Endodermal cell (in vitro differentiated cells): ENCODE measurements around the gene NKD1. TPM values are rescaled to one million over a fixed set of nuclear protein-coding genes. Genes with fewer than 3 reads are reported as not detected.

ENCODE experiments used
- DNase-seq: peaks from one replicate; pipeline ENCODE4 v3.0.0-alpha.2; 2017
- H3K27ac ChIP-seq: 2 replicates; pipeline ENCODE4 v1.5.1; 2013; ENCODE audit warnings: mild to moderate bottlenecking, low read depth, low read length, moderate library complexity
- H3K27me3 ChIP-seq: 2 replicates; pipeline ENCODE4 v1.6.1; 2013; ENCODE audit warnings: mild to moderate bottlenecking, low read length, moderate library complexity; ENCODE audit not compliant: insufficient read depth, control insufficient read depth, poor library complexity, severe bottlenecking
- H3K36me3 ChIP-seq: 2 replicates; pipeline ENCODE4 v1.7.0; 2013; ENCODE audit warnings: mild to moderate bottlenecking, low read length, moderate library complexity; ENCODE audit not compliant: control insufficient read depth, insufficient read depth
- H3K4me1 ChIP-seq: one replicate; pipeline ENCODE4 v1.7.0; 2013; ENCODE audit warnings: low read length; ENCODE audit not compliant: control insufficient read depth, insufficient read depth
- H3K4me3 ChIP-seq: 2 replicates; pipeline ENCODE4 v1.5.1; 2013; ENCODE audit warnings: mild to moderate bottlenecking, low read length, moderate library complexity
- H3K9ac ChIP-seq: 2 replicates; pipeline ENCODE4 v1.6.1; 2013; ENCODE audit warnings: mild to moderate bottlenecking, low read length, moderate library complexity; ENCODE audit not compliant: poor library complexity, severe bottlenecking; ENCODE audit errors: extremely low read depth
- H3K9me3 ChIP-seq: 2 replicates; pipeline ENCODE4 v1.6.1; 2013; ENCODE audit warnings: mild to moderate bottlenecking, low read length, moderate library complexity; ENCODE audit not compliant: control insufficient read depth
- H3K27ac Mint-ChIP-seq: 2 replicates; pipeline ENCODE4 v1.8.0; 2020; ENCODE audit warnings: mixed read lengths
- H3K27me3 Mint-ChIP-seq: 2 replicates; pipeline ENCODE4 v1.8.0; 2021; ENCODE audit warnings: mild to moderate bottlenecking, mixed read lengths; ENCODE audit not compliant: insufficient read depth
- H3K36me3 Mint-ChIP-seq: 2 replicates; pipeline ENCODE4 v1.8.0; 2020; ENCODE audit warnings: low read depth, mixed read lengths
- H3K4me1 Mint-ChIP-seq: 2 replicates; pipeline ENCODE4 v1.8.0; 2020; ENCODE audit warnings: mixed read lengths
- H3K4me3 Mint-ChIP-seq: 2 replicates; pipeline ENCODE4 v1.8.0; 2020; ENCODE audit warnings: mild to moderate bottlenecking, moderate library complexity, mixed read lengths
- H3K9me3 Mint-ChIP-seq: 2 replicates; pipeline ENCODE4 v1.8.0; 2020; ENCODE audit warnings: mild to moderate bottlenecking, mixed read lengths
- CTCF ChIP-seq: fragments of 200-600 bp; sonication (generic); conservative IDR thresholded peaks from 2 replicates; pipeline ENCODE4 v1.5.0; 2021; ENCODE audit warnings: antibody characterized with exemption, mild to moderate bottlenecking
- WGBS, 2 experiments: methylation state at CpG; one replicate each; pipeline versions ENCODE4 v1.1.5 to v1.1.7; 2013; ENCODE audit warnings: missing lambda C conversion rate in 2 of 2, mixed read lengths in 1 of 2; ENCODE audit not compliant: insufficient coverage in 1 of 2, insufficient read length in 1 of 2; 5-methylcytosine and 5-hydroxymethylcytosine counted together
- total RNA-seq, 2 donors: library from RNA; stranded (reverse); fragmentation: NEBNext Ultra II Directional in 1 of 2; extraction: Animal tissue kit (Norgen Biotek cat#: 25700) in 1 of 2; gene quantifications; 2 replicates in 1 of 2; 3 replicates in 1 of 2; pipeline ENCODE4 v1.2.1, GENCODE V29; 2021

The NKD1 gene
- total RNA-seq, 2 donors from 2014 or later: 7.0 to 9.5 TPM

DNA sequence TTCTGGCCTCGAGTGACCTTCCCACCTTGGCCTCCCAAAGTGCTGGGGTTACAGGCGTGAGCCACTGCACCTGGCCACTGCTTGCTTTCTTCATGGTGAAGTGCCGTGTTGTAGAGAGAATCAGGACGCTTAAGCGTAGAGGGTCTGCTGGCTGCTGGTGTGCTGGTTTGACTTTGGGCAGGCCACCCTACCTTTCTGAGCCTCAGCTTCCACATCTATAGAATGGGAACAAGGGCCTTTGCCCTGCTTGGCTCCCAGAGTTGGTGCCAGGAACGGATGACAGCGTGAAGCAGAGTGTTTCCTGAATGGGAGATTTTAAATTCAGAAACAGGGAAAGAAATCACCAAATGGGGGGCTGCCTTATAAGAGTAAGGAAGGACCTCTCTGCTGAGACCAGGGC is 60.9 kb downstream of the NKD1 start:
- WGBS, 2 experiments: 95 to 100% methylated on average over 6 to 7 of the region's 7 CpGs
- Histone ChIP-seq H3K9me3 (no peaks in the 10 kb centered on the region), H3K4me1 (no peaks in the 10 kb centered on the region), H3K9ac (no peak overlapping the region), H3K27ac (no peak overlapping the region), H3K36me3 (peaks cover 4% of the 10 kb centered on the region), H3K4me3 (no peak overlapping the region), H3K27me3 (no peaks in the 10 kb centered on the region)
- no peak for DNase-seq
- Mint-ChIP-seq H3K27ac (no peak overlapping the region), H3K4me1 (peaks cover 12% of the 10 kb centered on the region), H3K9me3 (no peaks in the 10 kb centered on the region), H3K27me3 (no peaks in the 10 kb centered on the region), H3K36me3 (no peaks in the 10 kb centered on the region), H3K4me3 (no peak overlapping the region)
- no peak for TF ChIP-seq CTCF

GRCh38 chr16:50609471-50609870 is 61.3 kb downstream of the NKD1 start:
- H3K4me3 Mint-ChIP-seq: no peak overlapping the region
- H3K4me1 Mint-ChIP-seq: peaks cover 12% of the 10 kb centered on the region
- H3K27me3 ChIP-seq: no peaks in the 10 kb centered on the region
- no peak overlapping the region for H3K4me3 ChIP-seq
- H3K27me3 Mint-ChIP-seq: no peaks in the 10 kb centered on the region
- no peak overlapping the region for H3K27ac ChIP-seq
- TF ChIP-seq CTCF: no peak
- no peak overlapping the region for H3K9ac ChIP-seq
- H3K36me3 ChIP-seq: peaks cover 4% of the 10 kb centered on the region
- no peaks in the 10 kb centered on the region for H3K36me3 Mint-ChIP-seq
- DNase-seq: no peak
- H3K4me1 ChIP-seq: no peaks in the 10 kb centered on the region
- 75 to 86% methylated on average over 4 to 5 of the region's 5 CpGs for WGBS, 2 experiments
- H3K27ac Mint-ChIP-seq: no peak overlapping the region
- no peaks in the 10 kb centered on the region for H3K9me3 ChIP-seq
- H3K9me3 Mint-ChIP-seq: no peaks in the 10 kb centered on the region

DNA sequence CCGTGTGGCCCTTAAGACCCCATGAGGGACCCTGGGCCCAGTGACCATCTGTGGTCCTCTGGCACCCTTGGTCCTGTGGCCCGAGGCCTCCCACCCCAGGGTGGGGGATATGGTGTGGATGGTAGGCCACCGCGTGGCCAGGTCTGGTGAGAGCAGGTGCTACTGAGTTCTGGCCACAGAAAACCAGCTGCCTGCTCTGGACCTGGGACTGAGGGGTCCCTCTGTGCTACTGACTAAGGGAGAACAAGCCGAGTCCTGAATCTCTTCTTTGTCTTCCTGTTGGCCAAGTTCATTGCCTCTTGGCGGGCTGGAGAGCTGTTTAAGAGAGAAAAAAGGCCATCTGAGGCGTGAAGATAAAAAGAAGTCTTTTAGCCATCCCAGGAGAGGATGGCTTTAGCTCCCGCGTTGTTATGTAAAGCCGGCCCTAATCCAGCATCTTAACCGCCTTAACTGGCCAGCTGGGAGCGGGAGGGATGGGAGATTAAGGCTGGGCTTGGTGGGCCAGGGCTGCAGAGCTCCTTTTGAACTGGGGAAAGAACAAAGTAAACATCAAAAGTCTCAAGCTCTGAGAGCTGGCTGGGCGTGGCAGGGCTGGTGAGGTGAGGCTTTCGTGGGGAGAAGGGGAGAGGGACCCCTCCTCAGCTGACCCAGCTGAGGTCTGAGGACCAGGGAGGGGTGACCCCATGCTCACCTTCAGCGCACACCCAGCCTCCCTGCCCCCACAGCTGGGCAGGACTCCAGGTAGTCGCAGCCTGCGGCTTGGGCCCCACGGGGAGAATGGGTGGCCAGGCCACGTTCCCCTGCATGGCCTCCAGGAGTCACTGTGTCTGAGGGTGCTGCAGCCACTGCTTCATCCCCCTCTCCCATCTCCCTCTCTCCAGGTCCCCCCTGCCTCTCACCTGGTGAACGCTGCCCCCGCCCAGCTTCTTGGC is 62.4 kb downstream of the NKD1 start:
- H3K27ac Mint-ChIP-seq: peak overlapping the region; percentile 15
- H3K4me3 Mint-ChIP-seq: no peak overlapping the region
- H3K36me3 Mint-ChIP-seq: no peaks in the 10 kb centered on the region
- Histone ChIP-seq H3K36me3 (peaks cover 4% of the 10 kb centered on the region), H3K4me3 (no peak overlapping the region), H3K27ac (no peak overlapping the region), H3K4me1 (no peaks in the 10 kb centered on the region), H3K9ac (no peak overlapping the region), H3K9me3 (no peaks in the 10 kb centered on the region), H3K27me3 (no peaks in the 10 kb centered on the region)
- H3K9me3 Mint-ChIP-seq: no peaks in the 10 kb centered on the region
- TF ChIP-seq CTCF: peak; percentile 51
- peaks cover 12% of the 10 kb centered on the region for H3K4me1 Mint-ChIP-seq
- H3K27me3 Mint-ChIP-seq: no peaks in the 10 kb centered on the region
- DNase-seq: peak; percentile 80
- WGBS, 2 experiments: 53 to 64% methylated on average over 16 to 21 of the region's 21 CpGs
